Stomach (tissue), 4 donors: Measurements from ENCODE around the gene MACROH2A1.

ENCODE experiments used
- CTCF ChIP-seq, 7 experiments: fragments of 450-650 bp in 4 of 7; fragments of 200-600 bp in 3 of 7; sonication (generic) in 3 of 7; IDR thresholded peaks; one replicate each; pipeline ENCODE4 v1.5.1; 2016 to 2019; ENCODE audit warnings: antibody characterized with exemption in 7 of 7, control low read depth in 2 of 7, mild to moderate bottlenecking in 1 of 7
- EP300 ChIP-seq: sonication (generic); formaldehyde crosslinking; IDR thresholded peaks from one replicate; pipeline ENCODE4 v1.6.1; 2017; ENCODE audit warnings: antibody characterized with exemption
- POLR2A ChIP-seq, 4 donors: fragments of 450-650 bp; IDR thresholded peaks; one replicate each; pipeline ENCODE4 v1.6.1; 2016; ENCODE audit warnings: antibody characterized with exemption in 4 of 4, control low read depth in 2 of 4, mild to moderate bottlenecking in 1 of 4, moderate library complexity in 1 of 4

GRCh38 chr5:135287551-135287950 lies 111.5 kb downstream of the MACROH2A1 start:
- no peak for TF ChIP-seq CTCF (IDR thresholded peaks at IDR 0.05)
- no peak for TF ChIP-seq EP300
- TF ChIP-seq POLR2A (IDR thresholded peaks at IDR 0.05): no peak
